Calu3 (cell line): ENCODE measurements around the gene CIRBP. TPM values are rescaled to one million over a fixed set of nuclear protein-coding genes. Genes with fewer than 3 reads are reported as not detected.

Source experiments
- BruUV-seq: library from RNA; stranded (reverse); fragments of 400-500 nt; replicated peaks from 2 replicates; lab custom pipeline; 2021; lab: Mats Ljungman, UMichigan
- CTCF ChIA-PET: fragments of 300-600 bp; sonication (Branson Sonifier 250); formaldehyde crosslinking; loops from one replicate; lab custom pipeline; 2022; ENCODE audit warnings: antibody characterized with exemption; lab: Charles Lee
- DNase-seq: peaks from one replicate; pipeline ENCODE4 v3.0.0; 2022
- H3K27ac Mint-ChIP-seq: one replicate; pipeline ENCODE4 v1.8.0; 2022; ENCODE audit warnings: mixed read lengths; ENCODE audit not compliant: unreplicated experiment
- H3K27me3 Mint-ChIP-seq: one replicate; pipeline ENCODE4 v1.8.0; 2022; ENCODE audit warnings: mixed read lengths; ENCODE audit not compliant: unreplicated experiment
- H3K36me3 Mint-ChIP-seq: one replicate; pipeline ENCODE4 v1.8.0; 2022; ENCODE audit warnings: mild to moderate bottlenecking, moderate library complexity, mixed read lengths; ENCODE audit not compliant: insufficient read depth, unreplicated experiment
- H3K4me1 Mint-ChIP-seq: one replicate; pipeline ENCODE4 v1.8.0; 2022; ENCODE audit warnings: mild to moderate bottlenecking, low read depth, mixed read lengths; ENCODE audit not compliant: unreplicated experiment
- H3K4me3 Mint-ChIP-seq: one replicate; pipeline ENCODE4 v1.8.0; 2022; ENCODE audit warnings: mild to moderate bottlenecking, low read depth, moderate library complexity, mixed read lengths; ENCODE audit not compliant: unreplicated experiment
- H3K9me3 Mint-ChIP-seq: one replicate; pipeline ENCODE4 v1.8.0; 2022; ENCODE audit warnings: low read depth, mixed read lengths; ENCODE audit not compliant: unreplicated experiment
- intact Hi-C: fragments of 100-400 bp; cut with micrococcal nuclease; formaldehyde crosslinking; loops from one replicate; pipeline ENCODE4 v1.10.0; 2022; ENCODE audit not compliant: unreplicated experiment
- total RNA-seq: library from RNA; stranded (reverse); gene quantifications from 2 replicates; pipeline ENCODE4 v1.2.3, GENCODE V29; 2022
- TF ChIP-seq, protein P1 (sequence below): fragments of 200-600 bp; IDR thresholded peaks from one replicate; pipeline ENCODE4 v1.8.0; 2022; ENCODE audit warnings: antibody characterized with exemption; ENCODE audit not compliant: unreplicated experiment

The CIRBP gene
- total RNA-seq, 1 experiment from 2014 or later: 102 TPM

DNA sequence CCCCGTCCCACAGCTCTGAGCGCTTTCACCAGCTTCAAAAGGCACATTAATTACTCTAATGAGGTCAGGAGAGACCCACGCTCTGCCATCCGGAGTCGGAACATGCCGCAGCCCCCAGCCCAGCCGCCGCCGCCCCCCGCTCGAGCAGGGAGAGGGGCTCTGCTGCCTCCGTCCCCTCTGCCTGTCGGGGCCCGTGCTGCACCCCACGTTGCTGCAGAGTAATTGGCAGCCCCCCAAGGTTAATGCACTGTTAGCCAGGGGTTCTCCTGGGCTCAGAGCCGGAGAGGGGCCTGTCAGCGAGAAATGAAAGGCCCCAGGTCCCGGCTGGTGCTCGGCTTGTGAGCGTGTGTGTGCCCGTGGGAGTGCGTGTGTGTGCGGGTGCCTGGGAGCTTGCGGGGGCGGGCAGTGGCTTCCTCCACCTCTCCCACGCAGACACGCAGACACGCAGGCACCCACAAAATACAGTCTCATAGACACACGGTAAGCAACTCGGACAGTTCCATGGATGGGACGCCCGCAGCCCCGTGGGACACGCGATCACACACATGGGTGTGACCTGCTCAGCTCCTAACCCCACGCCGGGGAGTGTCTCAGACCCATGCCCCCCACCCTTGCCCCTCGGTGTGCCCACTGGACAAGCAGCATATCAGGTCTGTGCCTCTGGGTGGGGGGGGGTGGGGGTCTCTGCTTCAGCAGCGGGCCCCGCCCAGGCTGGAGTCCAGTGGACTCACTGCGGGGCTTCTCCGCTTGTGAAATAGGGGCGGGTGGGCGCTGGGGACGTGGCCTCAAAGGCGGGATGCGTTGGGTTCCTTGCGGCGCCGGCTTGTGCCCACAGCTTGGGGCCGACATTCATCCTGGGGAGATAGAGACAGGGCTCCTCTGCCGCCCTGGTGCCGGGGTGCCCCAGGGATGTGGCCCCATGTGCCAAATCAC lies 11.8 kb downstream of the CIRBP start:
- no TSS peak for BruUV-seq
- TF ChIP-seq, protein P1, sequence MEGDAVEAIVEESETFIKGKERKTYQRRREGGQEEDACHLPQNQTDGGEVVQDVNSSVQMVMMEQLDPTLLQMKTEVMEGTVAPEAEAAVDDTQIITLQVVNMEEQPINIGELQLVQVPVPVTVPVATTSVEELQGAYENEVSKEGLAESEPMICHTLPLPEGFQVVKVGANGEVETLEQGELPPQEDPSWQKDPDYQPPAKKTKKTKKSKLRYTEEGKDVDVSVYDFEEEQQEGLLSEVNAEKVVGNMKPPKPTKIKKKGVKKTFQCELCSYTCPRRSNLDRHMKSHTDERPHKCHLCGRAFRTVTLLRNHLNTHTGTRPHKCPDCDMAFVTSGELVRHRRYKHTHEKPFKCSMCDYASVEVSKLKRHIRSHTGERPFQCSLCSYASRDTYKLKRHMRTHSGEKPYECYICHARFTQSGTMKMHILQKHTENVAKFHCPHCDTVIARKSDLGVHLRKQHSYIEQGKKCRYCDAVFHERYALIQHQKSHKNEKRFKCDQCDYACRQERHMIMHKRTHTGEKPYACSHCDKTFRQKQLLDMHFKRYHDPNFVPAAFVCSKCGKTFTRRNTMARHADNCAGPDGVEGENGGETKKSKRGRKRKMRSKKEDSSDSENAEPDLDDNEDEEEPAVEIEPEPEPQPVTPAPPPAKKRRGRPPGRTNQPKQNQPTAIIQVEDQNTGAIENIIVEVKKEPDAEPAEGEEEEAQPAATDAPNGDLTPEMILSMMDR: no peak
- H3K36me3 Mint-ChIP-seq: peaks cover 26% of the 10 kb centered on the region
- H3K4me3 Mint-ChIP-seq: no peak overlapping the region
- CTCF ChIA-PET: interaction anchor here (1.0 kb wide), 1 partner anchor 37 kb away, joined by 3 read pairs; no protein-coding TSS in a partner anchor
- intact Hi-C loops: no loop called here
- H3K27ac Mint-ChIP-seq: no peak overlapping the region
- DNase-seq: no peak
- peaks cover 8% of the 10 kb centered on the region for H3K4me1 Mint-ChIP-seq
- no peaks in the 10 kb centered on the region for H3K9me3 Mint-ChIP-seq
- H3K27me3 Mint-ChIP-seq: peaks cover 18% of the 10 kb centered on the region

DNA sequence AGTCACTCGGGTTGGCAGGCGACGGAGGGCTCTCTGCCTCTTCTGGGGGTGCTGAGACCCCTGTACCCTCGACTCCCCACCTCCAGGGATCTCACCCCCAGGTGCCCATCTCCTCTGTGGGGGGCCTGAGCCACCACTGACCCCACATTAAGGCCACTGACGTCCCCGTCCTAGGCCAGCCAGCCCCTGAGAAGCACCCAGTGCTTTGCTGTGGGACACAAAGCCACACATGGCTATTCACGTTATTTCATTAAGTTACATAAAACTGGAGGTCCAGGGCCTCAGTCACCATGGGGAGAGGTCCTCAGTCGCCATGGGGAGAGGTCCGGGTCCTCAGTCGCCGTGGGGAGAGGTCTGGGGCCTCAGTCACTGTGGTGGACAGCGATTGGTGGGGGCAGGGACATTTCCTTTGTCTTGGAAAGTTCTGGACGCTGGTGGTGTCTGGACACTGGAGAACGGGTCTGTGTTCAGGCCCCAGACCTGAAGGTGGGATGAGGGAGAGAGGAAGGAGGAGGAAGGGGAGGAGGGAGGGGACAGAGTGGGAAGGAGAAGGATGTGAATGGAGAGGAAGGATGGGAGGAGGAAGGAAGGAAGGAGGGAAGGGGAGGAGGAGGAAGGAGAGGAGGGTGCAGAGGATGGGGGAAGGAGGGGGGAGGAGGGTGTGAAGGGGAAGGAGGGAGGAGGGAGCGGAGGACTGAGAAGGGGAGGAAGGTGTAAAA lies 12.6 kb downstream of the CIRBP start:
- Mint-ChIP-seq H3K27me3 (peaks cover 26% of the 10 kb centered on the region), H3K36me3 (peaks cover 22% of the 10 kb centered on the region), H3K27ac (no peak overlapping the region), H3K4me1 (peaks cover 8% of the 10 kb centered on the region), H3K4me3 (no peak overlapping the region), H3K9me3 (no peaks in the 10 kb centered on the region)
- no peak for DNase-seq
- TF ChIP-seq, protein P1: no peak
- CTCF ChIA-PET: no interaction called here
- BruUV-seq: no TSS peak
- intact Hi-C loops: no loop called here

DNA sequence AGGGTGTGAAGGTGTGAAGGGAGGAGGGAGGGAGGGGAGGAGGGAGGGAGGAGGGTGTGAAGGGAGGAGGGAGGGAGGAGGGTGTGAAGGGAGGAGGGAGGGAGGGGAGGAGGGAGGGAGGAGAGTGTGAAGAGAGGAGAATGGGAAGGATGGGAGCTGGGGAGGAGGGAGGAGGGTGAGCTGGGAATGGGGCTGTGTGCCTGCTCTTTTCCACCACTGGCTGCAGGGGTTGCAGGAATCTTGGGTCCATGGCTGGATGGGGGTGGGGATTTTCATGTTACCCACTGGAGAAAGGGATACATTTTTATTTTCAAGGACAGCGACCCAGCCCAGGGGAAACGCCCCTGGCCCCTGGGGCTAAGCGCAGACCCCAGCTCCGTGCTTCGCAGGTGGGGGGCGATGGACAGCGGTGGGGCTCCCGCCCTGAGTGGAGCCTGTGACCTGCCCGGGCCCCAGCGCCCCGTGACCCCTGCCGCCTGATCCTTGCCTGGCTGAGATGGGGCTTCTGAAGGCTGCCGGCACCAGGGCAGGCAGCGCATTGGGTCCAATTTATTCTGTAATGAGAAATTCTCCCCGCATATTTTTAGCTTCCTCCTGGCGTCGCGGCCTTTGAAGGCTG lies 13.6 kb downstream of the CIRBP start:
- intact Hi-C loops: no loop called here
- H3K27me3 Mint-ChIP-seq: peaks cover 32% of the 10 kb centered on the region
- H3K36me3 Mint-ChIP-seq: peaks cover 18% of the 10 kb centered on the region
- H3K27ac Mint-ChIP-seq: no peak overlapping the region
- no peak overlapping the region for H3K4me3 Mint-ChIP-seq
- TF ChIP-seq, protein P1: no peak
- BruUV-seq: no TSS peak
- H3K4me1 Mint-ChIP-seq: peaks cover 8% of the 10 kb centered on the region
- no peaks in the 10 kb centered on the region for H3K9me3 Mint-ChIP-seq
- DNase-seq: no peak
- CTCF ChIA-PET: no interaction called here

DNA sequence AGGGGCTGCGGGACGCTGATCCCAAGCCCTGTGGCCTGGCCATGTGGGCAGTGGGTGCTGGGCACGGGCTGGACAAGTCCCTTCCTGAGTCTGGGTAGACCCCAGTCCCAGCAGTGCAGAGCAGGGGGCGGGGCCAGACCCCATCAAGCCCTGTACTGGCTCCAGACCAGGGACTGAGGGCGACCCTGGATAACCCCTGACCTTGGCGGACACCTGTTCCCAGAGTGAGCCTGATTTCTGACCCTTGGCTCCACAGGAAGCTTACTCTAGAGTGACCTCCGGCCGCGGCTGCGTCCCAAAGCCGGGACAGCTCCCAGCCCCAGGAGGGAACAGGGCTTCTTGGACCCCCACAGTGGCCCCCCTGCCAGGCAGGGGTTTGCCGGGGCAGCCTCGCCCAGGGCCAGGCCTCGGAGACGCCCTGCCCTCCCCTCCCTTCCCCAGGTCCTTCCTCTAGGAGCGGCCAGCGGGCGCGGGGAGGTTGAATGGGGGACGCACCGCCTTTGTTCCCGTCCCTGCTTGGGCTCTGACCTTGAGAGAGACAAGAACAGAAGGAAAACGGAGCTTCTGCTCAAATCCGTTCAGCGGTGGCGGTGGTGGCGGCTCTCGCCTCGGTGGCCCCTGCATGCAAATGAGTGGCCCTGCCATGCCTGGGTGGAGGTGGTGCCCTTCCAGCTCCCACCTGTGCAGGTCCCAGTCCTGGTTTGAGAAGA lies 14.2 kb downstream of the CIRBP start:
- CTCF ChIA-PET: no interaction called here

More for the DNA sequence above, 14.2 kb downstream of the CIRBP start:
- peaks cover 32% of the 10 kb centered on the region for H3K27me3 Mint-ChIP-seq
- DNase-seq: no peak
- BruUV-seq: no TSS peak
- H3K4me3 Mint-ChIP-seq: no peak overlapping the region
- intact Hi-C loops: no loop called here
- TF ChIP-seq, protein P1: no peak
- H3K4me1 Mint-ChIP-seq: peaks cover 8% of the 10 kb centered on the region
- H3K9me3 Mint-ChIP-seq: no peaks in the 10 kb centered on the region
- no peak overlapping the region for H3K27ac Mint-ChIP-seq
- H3K36me3 Mint-ChIP-seq: peaks cover 18% of the 10 kb centered on the region
